GM18502 (cell line): Measurements from ENCODE around the gene NECAB2.

Experiments
- ATAC-seq: cut with Tn5 transposase; IDR thresholded peaks from one replicate; pipeline ENCODE4 v1.9.1; 2021; ENCODE audit warnings: mild to moderate bottlenecking; ENCODE audit not compliant: unreplicated experiment, poor library complexity

NECAB2 gene

DNA sequence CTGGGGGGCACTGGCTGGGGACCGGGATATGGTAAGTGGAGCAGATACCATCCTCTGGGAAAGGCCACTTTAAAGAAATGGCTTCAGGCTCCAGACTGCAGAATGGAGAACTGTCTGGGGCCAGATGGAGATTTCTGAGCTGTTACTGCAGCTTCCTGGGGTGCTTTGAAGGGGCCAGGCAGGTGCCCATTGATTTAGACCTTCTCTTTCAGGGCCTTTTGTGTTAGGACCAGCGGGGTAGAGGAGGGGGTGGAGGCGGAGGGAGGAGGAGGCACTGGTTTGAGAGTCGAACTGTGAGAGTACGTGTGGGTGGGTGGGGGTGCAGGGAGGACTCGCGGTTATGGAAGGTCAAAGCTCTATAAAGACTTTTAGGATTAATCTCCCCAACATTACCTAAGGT is 11.4 kb downstream of the NECAB2 start:
- ATAC-seq, result no peak

DNA sequence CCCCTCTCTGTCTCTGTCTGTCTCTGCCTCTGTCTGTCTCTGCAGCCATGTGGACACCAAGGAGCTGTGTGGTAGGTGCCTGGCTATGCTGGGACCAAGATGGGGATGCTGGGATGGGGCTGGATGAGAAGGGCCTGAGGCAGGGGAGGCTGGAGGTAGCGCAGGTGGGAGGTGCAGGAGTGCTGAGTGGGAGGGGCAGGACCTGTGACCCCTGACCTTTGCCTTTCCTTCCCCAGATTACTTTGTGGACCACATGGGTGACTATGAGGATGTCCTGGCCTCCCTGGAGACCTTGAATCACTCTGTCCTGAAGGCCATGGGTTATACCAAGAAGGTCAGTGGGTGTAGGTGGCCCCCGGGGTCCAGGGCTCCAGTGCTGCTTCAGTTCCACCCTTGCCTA is 12.8 kb downstream of the NECAB2 start:
- ATAC-seq, result no peak

DNA sequence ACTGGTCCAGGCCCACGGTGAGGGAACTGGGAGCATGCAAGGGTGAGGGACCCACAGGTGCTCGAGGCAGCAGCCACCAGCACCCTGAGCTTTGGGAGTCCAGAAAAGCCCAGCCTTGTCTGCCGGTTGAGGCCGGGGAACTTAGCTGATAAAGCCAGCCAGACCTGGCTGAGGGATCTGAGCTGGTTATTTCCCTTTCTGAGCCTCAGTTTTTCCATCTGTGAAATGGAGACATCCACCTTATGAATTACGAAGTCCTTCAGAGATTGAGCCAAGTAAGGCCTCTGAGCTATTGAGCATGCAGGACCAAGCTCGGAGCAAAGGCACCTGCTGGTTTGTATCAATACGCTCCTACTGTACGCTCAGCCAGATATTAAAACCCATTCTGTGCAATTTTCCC is 13.8 kb downstream of the NECAB2 start:
- no peak for ATAC-seq

DNA sequence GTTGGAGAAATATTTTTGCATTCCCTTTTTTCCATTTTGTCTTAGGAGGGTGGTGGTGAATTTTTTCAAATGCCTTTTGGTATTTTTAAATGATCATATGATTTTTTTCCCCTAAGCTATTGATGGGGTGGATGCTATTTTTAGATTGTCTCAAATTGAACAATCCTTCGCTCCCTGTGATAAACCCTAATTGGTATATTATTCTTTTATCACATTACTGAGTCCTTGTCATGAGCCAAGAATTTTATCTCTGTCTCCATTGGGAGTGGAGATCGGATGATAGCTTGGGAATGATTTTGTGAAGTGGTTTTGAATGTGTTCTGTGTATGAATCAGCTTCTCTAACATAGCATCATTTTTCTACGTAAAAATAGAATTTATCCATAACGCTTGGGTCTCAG is 15.4 kb downstream of the NECAB2 start:
- ATAC-seq, result no peak

DNA sequence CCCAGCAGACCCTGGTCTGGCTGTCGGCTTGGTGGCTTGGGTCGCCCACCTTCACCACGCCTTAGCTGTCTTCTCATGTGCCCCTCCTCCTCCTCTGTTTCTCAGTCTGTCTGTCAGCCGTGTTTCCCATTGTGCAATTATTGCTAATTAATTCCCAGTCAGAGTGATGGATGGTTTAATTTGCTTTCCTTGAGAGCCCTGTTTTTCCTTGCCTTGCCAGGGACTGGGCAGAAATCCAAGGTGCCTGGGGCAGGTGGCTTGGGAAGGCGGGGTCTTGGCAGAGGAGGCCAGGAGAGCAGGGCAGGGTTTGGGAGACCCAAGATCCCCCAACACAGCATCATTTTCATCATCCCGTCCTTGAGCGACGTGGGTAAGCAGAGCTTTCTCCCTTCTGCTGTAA is 21.3 kb downstream of the NECAB2 start:
- no peak for ATAC-seq

DNA sequence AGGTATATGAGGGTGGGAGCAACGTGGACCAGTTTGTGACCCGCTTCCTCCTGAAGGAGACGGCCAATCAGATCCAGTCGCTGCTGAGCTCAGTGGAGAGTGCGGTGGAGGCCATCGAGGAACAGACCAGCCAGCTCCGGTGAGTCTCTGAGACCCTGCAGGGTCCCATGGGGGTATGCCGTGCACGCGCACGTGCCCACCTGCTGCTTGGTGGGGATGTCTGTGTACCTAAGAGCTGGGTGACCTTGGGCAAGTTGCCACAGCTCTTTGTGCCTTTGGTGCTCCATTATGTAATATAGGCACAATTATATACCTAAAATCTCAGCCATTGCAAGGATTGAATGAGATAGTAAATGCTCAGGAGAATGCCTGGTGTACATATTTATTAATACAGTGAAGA is 22.4 kb downstream of the NECAB2 start:
- ATAC-seq, result no peak

DNA sequence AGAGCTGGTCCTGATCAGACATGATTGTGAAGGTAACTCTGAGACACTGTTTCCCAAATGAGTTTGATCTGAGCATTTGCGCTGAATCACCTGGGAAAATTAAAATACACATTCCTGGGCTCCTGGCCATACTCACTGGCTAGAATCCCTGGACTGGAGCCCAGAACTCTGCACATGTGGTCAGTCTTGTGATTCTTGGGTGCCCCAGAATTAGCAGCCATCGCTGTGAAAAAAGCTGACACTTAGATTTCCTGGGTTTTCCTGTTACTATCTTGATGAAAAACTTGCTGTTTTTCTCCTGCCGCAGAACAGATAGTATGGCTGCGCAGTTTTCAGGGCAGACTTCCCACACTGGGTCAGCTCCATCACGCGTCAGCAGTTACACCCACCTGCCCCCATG is 24.6 kb downstream of the NECAB2 start:
- ATAC-seq, result no peak

DNA sequence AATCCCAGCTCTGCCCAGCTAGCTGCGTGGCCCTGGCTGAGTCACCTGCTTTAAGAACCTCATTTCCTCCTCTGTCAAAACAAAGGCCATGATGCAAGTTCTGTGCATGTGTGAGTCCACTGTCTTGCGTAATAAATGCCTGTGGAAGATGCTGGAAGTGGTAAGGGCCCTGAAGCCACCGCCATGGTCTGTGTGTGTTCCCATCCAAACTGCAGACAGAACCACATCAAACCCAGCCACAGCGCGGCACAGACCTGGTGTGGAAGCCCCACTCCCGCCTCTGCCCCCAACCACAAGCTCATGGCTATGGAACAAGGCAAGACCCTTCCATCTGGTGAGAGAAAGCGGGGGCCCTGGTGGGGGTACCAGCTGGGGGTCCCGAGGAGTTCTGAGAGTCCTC is 26.0 kb downstream of the NECAB2 start:
- no peak for ATAC-seq

DNA sequence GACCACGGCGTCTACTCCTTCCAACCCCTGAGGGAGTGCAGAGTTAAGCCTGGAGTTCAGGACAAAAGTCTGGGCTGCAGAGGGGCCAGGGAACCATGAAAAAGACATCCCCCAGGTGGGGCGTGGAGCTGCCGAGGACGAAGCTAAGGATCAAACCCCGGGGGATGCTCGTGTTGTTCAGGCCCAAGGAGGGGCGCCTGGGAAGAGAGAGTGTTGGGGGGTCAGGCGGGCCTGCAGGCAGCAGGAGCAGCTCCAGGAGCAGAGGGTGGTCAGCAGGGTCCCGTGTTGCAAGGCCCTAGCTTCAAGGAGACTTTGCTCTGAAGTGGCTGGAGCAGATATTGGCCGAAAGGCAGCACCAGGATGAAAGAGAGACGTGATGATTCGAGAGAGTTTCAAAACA is 26.7 kb downstream of the NECAB2 start:
- no peak for ATAC-seq

DNA sequence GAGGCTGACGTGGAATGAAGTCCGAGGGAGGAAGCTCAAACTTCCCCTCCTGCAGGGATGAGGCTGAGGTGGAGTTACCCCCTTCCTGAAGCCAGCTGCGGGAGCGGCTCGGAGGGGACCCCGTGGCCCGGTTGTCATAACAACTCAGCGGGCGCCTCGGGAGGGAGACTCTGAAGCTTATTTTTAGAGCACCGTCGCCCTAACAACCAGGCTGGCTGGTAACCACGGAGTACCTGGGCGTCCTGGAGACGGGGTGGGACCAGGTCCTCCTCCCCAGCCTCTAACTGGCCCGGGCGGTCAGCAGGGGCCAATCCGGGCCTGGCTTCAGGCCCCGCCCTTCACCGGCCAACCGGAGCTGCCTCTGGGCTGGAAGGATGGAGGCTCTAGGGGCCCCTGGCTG is 27.7 kb downstream of the NECAB2 start:
- no peak for ATAC-seq

DNA sequence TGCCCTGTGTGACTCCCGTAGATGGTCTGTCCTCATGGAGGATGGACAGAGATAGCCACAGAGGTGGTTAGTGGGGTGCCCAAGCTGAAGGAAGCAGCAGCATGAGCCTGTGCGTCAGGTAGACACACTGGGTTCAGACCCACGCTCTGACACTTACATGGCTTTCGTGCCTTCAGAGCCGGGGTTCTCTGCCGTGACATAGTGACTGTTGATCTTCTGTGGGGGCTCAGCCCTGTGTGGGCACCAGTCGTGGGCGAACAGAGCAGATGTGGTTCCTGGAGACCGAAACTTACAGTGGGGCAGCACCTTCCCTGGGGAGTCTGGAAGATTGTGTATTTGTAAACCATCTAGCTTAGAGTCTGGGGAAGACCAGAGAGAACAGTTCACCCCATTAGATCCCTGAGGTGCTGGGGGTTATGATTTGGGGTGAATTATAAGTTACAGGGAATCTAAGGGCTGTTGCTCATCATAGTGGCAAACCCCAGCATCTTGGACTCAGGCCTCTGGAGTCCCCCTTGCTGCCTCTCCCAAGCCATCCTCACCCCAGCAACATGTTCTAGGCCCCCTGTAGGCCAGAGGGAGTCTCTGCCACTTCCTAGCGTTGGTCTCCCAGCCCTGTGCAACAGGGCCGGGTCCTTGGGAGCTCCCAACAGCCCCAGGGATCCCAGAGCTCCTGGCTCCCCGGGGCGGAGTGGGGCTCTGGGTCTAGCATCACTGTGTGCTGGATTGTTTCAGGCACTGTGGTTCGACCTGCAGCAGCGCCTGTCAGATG is 28.6 kb downstream of the NECAB2 start:
- ATAC-seq, result no peak

DNA sequence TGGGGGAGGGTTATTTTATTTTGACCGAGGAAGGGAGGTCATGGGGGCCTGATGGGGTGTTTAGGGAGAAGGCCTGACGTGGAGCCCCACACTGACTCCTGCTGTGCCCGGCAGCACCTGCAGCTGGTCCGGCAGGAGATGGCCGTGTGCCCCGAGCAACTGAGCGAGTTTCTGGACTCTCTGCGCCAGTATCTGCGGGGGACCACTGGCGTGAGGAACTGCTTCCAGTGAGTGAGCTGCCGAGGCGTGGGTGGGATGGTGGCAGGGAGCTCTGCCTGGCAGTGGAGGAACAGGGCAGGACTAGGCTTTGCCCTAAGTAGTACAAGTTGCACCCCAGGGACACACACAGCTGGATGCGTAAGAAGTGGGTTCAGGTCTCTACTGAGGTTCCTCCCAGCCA is 30.0 kb downstream of the NECAB2 start:
- ATAC-seq, result no peak

DNA sequence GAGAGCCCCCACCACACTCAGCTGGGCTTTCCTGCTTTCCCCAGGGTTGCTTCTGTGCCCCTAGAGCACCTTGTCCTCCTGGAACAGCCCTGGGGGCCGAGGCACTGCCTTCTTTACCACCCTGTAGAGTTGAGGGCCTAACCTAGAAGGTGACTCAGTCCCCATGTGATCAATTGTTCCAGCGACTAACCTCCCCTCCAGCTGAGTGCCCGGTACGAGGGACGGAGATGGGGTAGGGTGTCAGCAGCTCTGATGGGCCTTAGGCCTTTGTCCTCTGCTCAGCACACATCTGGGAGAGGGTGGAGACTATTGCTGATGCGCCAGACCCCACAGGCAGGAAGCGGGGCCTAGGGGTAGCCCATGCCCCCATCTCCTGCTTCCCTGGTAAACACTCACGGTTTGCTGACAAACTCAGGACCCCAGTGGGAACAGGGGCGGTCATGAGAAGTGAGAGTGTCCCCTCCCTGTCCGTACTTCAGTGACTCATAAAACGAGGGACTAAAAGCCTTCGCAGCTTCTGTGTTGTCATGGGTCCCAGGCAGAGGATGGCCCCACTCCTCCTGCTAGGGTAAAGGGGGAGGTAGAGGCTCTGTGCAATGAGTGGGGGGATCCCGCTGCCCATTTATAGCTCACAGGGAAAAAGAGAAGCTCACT is 33.1 kb downstream of the NECAB2 start:
- no peak for ATAC-seq

DNA sequence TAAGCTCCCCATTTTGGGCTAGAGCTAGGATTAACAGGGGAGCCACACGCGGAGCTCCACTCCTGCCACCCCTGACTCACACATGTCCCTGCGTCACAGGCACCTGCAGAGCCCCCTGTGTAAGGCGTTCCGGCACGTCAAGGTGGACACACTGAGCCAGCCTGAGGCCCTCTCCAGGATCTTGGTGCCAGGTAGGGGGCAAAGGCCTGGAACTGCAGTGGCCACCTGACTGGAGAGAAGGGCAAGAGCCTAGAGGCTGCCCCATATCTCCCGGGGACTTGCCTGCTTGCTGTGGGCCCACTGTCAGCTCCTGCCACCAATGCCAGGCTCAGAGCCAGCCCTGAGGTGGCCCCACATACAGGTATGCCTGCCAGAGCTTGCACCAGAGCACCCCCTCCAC is 33.7 kb downstream of the NECAB2 start:
- no peak for ATAC-seq

DNA sequence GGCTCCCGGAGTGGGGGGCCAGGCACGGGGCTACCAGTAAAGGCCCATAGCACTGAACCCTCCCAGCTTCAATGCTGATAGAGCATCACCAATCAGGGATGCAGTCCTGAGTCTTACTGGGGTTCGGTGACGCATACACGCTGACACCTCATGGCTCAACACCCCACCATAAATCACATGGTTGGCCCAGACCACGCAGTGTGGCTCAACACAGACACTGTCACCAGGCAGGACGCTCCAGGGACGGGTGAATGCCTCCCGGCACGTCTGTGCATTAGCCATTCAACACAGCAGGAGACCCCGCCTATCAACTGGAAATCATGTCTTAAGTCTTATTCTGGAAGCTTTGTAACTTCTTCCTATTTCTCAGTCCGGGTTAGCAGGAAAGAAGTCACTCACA is 35.0 kb downstream of the NECAB2 start:
- no peak for ATAC-seq

DNA sequence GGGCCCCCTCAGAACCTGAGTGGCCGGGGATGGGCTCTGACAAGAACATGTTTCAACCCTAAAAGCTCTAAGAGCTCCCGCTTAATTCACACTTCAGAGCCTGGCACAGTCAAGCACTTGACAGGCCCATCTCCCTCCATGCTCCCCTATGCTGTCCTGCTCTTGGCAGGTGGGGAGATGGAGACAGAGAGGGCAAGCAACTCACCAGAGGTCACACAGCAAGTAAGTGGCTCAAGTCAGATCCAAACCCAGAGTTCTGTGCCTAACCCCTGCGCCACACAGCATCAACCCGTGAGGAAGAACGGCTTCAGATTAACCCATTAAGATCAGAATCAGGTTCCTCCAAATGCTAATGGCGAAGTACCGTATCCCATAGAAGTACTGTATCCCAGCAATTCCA is 36.4 kb downstream of the NECAB2 start:
- ATAC-seq, result no peak

DNA sequence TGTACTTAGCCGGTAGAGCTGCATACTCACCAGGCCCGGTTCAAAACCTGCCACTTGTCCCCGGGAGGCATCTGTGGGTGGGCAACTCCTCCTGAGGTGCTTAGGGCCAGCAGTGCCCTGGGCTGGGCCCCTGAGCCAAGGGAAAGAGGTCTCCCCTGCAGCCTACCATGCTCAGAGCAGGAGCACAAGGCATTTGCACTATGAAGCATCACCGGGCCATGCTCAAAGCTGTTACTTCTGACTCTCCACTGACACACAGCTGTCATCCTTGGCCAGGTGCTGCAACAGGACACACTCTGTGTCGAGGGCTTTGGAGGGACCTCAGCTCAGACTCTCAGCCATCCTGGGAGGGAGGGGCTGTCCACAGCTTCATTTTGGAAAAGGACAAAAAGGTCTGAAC is 37.3 kb downstream of the NECAB2 start:
- no peak for ATAC-seq

DNA sequence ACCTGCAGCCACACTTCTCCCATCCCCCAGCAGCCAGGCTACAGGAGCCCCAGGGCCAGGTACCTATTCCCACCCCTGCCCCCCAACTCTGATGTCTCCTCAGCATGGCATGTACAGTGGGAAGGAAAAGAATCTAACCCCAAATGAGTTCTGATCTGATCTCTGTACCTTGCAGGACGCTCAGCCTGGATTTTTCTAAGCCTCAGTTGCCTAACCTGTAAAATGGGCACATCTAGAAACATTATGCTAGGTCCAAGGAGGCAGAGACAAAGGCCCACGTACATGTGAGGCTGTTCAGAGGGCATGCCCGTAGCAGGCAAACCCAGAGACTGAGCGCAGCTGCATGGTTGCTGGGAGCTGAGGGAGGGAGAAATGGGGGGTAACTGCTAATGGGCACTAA is 39.5 kb downstream of the NECAB2 start:
- ATAC-seq, result no peak

DNA sequence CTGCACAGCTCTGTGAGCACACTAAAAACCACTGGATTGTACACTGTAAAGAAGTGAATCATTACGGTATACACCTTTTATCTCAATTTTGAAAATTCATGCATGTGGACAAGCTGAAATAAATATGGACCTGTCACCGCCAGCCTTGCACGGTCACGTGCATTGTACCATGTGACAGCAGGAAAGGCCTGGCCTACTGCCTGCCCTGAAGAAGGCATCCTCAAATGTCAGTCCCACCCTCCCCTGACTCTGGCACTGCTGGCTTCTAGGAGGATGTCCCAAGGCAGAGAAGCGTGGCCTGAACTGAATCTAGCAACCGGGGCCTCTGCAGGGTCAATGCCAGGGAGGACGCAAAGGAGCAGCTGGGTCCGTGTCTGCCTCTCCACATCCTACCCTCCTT is 39.9 kb downstream of the NECAB2 start:
- no peak for ATAC-seq

DNA sequence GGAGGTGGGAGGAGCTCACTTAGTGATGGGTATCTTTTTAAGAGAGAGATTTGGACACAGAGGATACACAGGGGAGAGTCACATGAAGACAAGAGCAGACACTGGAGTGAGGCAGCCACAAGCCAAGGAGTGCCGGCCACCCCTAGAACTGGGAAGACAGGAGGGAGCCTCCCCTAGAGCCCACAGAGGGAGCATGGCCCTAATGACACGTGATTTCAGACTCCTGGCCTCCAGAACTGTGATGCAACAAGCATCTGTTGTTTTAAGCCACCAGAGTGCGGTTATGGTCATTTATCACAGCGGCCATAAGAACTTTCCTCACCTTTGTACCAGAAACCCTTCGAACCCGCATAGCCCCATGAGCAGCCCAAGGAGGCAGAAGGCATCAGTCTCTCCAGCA is 41.2 kb downstream of the NECAB2 start:
- ATAC-seq, result no peak

DNA sequence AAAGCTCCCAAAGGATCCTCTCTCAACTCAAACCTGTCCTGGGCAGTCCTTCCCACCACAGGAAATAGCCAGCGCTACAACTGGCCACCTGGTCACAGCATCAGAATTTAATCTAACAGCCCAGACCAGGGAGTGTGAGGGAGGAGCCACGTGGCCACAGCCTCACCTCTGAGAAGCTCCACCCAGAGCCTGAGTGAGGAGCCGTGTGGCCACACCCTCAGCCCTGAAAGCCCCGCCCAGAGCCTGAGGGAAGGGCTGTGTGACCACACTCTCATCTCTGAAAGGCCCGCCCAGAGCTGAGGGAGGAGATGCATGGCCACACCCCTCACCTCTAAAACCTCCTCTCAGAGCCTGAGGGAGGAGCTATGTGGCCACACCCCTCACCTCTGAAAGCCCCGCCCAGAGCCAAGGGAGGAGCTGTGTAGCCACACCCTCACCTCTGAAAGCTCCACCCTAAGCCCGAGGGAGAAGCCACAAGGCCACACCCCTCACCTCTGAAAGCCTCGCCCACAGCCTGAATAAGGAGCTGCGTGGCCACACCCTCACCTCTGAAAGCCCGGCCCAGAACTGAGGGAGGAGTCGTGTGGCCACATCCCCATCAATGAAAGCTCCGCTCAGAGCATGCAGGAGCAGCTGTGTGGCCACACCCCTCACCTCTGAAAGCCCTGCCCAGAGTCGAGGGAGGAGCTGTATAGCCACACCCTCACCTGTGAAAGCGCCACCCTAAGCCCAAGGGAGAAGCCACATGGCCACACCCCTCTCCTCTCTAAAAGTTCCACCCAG is 45.9 kb downstream of the NECAB2 start:
- ATAC-seq, result peak; percentile 85
